Measurements from ENCODE around the gene IRX4.

Gene IRX4

DNA sequence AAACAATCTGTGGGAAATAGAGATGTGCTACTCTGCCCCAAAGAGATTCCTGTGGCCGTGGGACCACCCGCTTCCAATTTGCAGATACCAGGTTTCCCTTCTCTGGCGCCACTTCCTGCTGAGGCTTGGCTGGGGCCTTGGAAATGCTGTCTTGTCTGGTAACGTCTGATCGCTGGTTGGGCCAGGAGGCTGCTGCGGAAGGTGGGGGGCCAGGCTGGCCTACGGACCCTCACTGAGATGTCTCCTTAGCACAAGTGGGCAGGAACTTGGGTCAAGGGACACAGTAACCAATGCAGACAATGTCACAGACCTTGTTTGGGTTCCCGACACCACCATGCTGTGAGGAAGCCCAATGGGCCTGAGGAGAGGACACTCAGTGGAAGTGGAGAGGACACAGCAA lies 31.7 kb upstream of the IRX4 start:
- ChIA-PET CTCF (interaction anchor here (1.1 kb wide), 1 partner anchor 141 kb away, joined by 3 read pairs; no protein-coding TSS in a partner anchor), POLR2A (no interaction called here)
- TF ChIP-seq, protein P1, sequence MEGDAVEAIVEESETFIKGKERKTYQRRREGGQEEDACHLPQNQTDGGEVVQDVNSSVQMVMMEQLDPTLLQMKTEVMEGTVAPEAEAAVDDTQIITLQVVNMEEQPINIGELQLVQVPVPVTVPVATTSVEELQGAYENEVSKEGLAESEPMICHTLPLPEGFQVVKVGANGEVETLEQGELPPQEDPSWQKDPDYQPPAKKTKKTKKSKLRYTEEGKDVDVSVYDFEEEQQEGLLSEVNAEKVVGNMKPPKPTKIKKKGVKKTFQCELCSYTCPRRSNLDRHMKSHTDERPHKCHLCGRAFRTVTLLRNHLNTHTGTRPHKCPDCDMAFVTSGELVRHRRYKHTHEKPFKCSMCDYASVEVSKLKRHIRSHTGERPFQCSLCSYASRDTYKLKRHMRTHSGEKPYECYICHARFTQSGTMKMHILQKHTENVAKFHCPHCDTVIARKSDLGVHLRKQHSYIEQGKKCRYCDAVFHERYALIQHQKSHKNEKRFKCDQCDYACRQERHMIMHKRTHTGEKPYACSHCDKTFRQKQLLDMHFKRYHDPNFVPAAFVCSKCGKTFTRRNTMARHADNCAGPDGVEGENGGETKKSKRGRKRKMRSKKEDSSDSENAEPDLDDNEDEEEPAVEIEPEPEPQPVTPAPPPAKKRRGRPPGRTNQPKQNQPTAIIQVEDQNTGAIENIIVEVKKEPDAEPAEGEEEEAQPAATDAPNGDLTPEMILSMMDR (IDR thresholded peaks at IDR 0.05; ENCODE audit: insufficient read depth, low read length, missing control alignments) = no peak
- DNase-seq (ENCODE audit: low read depth, low spot score) = no peak
- H3K4me3 ChIP-seq (ENCODE audit: low read depth, low read length) = no peak overlapping the region

DNA sequence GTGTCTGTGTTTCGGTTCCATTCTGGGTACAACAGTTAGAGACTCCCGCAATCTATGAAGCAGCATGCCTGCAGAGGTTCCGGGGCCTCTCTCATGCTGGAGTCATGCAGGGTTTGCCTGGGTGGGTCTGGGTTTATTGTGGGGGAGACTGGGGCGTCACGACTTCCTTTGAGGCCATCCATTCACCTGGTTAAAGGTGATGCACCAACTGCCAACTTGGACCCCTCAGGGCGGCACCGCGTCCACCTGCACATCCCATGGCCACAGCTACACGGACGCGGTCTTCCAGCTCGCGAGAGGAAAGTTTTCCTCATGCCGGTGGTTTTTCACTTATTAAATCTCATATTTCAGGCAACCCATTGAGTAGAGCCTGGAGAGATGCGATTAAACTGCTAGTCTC lies 30.9 kb upstream of the IRX4 start:
- CTCF ChIA-PET = no interaction called here
- DNase-seq (ENCODE audit: low read depth, low spot score) = no peak
- POLR2A ChIA-PET = no interaction called here
- TF ChIP-seq, protein P1 (IDR thresholded peaks at IDR 0.05; ENCODE audit: insufficient read depth, low read length, missing control alignments) = no peak
- no peak overlapping the region for H3K4me3 ChIP-seq (ENCODE audit: low read depth, low read length)

DNA sequence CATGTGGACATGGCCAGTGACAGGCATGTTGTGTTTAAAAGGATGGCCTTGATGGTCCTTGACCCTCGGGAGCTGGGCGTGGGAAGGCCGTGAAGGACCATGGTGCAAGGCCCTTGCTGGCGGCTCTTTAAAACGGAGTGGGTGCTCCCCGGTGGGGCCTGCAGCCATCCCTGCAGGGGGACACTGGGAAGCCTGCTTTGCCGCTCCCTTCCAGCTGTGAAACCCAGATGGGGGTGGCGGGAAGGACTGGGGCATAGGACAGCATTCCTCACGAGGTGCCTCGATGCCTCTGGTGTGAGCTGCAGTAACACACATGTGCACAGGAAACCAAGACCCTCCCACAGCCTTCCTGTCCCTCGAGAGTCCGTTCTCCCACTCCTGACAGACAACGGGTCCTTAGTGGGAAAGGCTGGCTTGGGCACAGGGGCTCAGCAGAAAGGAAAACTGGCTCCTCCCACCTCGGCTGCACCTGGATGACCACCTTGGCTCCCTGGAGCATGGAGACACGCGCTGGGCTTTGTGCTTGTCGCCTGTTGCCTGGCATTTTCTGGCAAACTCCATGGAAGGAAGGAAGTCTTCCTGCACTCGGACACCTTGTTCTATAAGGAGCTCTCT lies 30.3 kb upstream of the IRX4 start:
- TF ChIP-seq, protein P1 (IDR thresholded peaks at IDR 0.05; ENCODE audit: insufficient read depth, low read length, missing control alignments) = no peak
- DNase-seq (ENCODE audit: low read depth, low spot score) = no peak
- H3K4me3 ChIP-seq (ENCODE audit: low read depth, low read length) = no peak overlapping the region
- POLR2A ChIA-PET = no interaction called here
- CTCF ChIA-PET = no interaction called here

DNA sequence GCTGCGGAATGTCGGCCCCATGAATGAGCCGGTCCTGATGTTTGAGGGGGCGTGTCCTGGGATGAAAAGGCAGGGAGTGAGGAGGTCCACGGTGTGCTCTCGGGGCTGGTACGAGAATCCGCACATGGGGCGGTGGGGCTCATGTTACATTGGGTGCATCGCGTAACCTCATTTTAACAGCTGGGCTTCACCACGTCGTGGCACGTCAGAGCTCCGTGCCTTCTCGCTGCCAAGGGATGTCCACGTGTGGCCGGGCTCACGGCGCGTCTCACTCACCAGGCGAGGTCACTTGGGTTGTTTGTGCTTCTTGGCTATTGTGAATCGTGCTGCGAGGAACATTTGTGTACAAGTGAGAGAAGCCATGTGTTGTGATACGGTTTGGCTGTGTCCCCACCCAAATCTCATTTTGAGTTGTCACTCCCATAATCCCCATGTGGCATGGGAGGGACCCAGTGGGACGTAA lies 29.1 kb upstream of the IRX4 start:
- POLR2A ChIA-PET = no interaction called here
- H3K4me3 ChIP-seq (ENCODE audit: low read depth, low read length) = no peak overlapping the region
- CTCF ChIA-PET = no interaction called here
- TF ChIP-seq, protein P1 (IDR thresholded peaks at IDR 0.05; ENCODE audit: insufficient read depth, low read length, missing control alignments) = no peak
- no peak for DNase-seq (ENCODE audit: low read depth, low spot score)

DNA sequence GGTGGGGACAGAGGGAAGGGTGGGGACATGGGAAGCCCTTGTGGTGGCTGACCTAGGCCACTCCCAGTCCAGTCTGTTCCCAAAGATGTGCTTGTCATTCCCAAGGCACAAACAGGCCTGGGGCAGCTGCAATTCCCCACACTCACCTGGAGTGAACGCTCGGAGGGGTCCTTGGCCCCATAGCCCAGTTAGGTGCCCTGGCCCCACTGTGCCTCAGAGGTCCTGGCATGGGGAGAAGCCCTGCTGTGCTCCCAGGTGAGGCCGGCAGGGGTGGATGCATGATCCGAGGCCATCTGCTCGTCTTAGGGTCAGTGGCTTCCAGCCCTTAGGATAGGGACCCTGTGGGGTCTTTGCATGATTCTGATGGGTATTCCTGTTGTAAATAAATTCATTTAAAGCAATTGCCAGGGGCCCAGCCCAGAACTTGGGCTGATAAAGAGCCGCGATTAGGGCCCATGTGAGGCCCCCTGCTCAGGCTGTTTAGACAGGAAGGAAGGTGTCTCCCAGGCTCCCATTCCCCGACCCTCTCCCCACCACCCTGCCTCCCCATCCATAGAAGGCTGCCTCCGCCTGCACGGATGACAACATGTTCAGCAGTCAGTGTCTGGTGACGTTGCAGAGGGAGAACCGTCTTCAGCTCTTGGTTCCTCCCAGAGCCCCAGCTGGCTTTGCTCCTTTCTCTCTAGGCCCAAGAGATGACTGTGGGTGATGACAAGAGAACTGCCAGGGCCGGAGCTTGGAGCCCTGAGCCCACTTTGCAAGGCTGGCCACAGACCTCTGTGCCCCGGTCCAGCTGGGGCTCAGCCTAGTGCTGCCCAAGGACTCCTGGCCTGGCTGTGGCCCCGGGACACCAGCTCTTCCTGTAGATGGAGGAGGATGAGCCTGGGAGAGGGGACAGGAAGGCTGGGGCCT lies 28.4 kb upstream of the IRX4 start:
- H3K4me3 ChIP-seq (ENCODE audit: low read depth, low read length) = no peak overlapping the region
- no peak for DNase-seq (ENCODE audit: low read depth, low spot score)
- TF ChIP-seq, protein P1 (IDR thresholded peaks at IDR 0.05; ENCODE audit: insufficient read depth, low read length, missing control alignments) = no peak
- ChIA-PET POLR2A (no interaction called here), CTCF (no interaction called here)

DNA sequence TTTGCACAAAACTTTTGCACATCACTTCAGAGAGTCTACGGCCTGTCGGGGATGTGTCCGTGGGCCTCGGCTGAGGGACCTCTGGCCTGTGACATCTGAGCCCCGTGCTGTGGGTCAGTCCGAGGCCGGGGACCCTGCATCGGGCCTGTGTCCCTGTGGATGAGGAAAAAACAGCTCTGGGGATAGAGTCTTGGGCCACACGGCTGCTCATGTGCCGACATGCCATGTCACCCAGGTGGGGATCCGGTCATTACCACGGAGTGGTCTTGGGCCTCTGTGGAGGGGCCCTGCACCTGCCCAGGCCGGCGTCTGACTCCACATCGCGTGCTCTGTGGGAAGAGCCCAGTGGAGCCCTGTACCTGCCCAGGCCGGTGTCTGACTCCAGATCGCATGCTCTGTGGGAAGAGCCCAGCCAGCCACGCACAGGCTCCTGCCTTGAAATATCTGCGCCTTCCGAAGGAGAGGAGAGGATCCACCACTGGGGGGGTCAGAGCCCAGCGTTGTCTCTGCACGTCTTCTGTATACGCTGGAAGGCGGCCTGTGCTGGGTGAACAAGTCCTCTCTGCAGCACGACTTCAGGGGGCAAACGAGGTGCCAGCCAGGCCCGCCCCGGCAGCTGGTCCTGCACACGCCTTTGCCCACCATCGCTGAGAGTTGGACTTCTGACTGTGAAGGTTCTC lies 27.5 kb upstream of the IRX4 start:
- no peak overlapping the region for H3K4me3 ChIP-seq (ENCODE audit: low read depth, low read length)
- no peak for DNase-seq (ENCODE audit: low read depth, low spot score)
- CTCF ChIA-PET = no interaction called here
- TF ChIP-seq, protein P1 (IDR thresholded peaks at IDR 0.05; ENCODE audit: insufficient read depth, low read length, missing control alignments) = no peak
- POLR2A ChIA-PET = no interaction called here
